ENCODE results near the gene R3HDML. TPM values are rescaled to one million over a fixed set of nuclear protein-coding genes. Genes with fewer than 3 reads are reported as not detected.

Gene R3HDML
- total RNA-seq, 1 donor from 2014 or later, result not detected

- H3K9ac ChIP-seq (ENCODE audit: low read depth in 1 of 3, low read length in 3 of 3), result no peak overlapping the region
- H3K27me3 ChIP-seq (ENCODE audit: control insufficient read depth in 3 of 3, insufficient read depth in 3 of 3, low read length in 3 of 3), result peaks cover 5 to 7% (median 5%) of the 10 kb centered on the region in 3 donors
- no peak overlapping the region for H3K27ac ChIP-seq (ENCODE audit: low read depth, low read length)
- H3K4me3 ChIP-seq (ENCODE audit: low read length in 3 of 3), result no peak overlapping the region
- H3K36me3 ChIP-seq (ENCODE audit: control insufficient read depth in 3 of 3, insufficient read depth in 3 of 3, low read length in 3 of 3), result no peaks in the 10 kb centered on the region
- H3K4me1 ChIP-seq (ENCODE audit: control insufficient read depth in 3 of 3, insufficient read depth in 3 of 3, low read length in 3 of 3), result no peaks in the 10 kb centered on the region
- no peaks in the 10 kb centered on the region for H3K9me3 ChIP-seq (ENCODE audit: control insufficient read depth in 3 of 3, low read length in 3 of 3)
Observed at GRCh38 chr20:44360221-44360620, 23.4 kb downstream of the R3HDML start.

- H3K9me3 ChIP-seq (ENCODE audit: control insufficient read depth in 3 of 3, low read length in 3 of 3), result no peaks in the 10 kb centered on the region
- peaks cover 5 to 7% (median 5%) of the 10 kb centered on the region in 3 donors for H3K27me3 ChIP-seq (ENCODE audit: control insufficient read depth in 3 of 3, insufficient read depth in 3 of 3, low read length in 3 of 3)
- H3K27ac ChIP-seq (ENCODE audit: low read depth, low read length), result no peak overlapping the region
- no peak overlapping the region for H3K4me3 ChIP-seq (ENCODE audit: low read length in 3 of 3)
- H3K9ac ChIP-seq (ENCODE audit: low read depth in 1 of 3, low read length in 3 of 3), result no peak overlapping the region
- no peaks in the 10 kb centered on the region for H3K4me1 ChIP-seq (ENCODE audit: control insufficient read depth in 3 of 3, insufficient read depth in 3 of 3, low read length in 3 of 3)
- H3K36me3 ChIP-seq (ENCODE audit: control insufficient read depth in 3 of 3, insufficient read depth in 3 of 3, low read length in 3 of 3), result no peaks in the 10 kb centered on the region
Observed at GRCh38 chr20:44361021-44361420, 24.2 kb downstream of the R3HDML start.

GRCh38 chr20:44362466-44362940 is 25.7 kb downstream of the R3HDML start:
- Histone ChIP-seq H3K4me1 (ENCODE audit: control insufficient read depth in 3 of 3, insufficient read depth in 3 of 3, low read length in 3 of 3) (no peaks in the 10 kb centered on the region), H3K36me3 (ENCODE audit: control insufficient read depth in 3 of 3, insufficient read depth in 3 of 3, low read length in 3 of 3) (no peaks in the 10 kb centered on the region), H3K4me3 (ENCODE audit: low read length in 3 of 3) (no peak overlapping the region), H3K9me3 (ENCODE audit: control insufficient read depth in 3 of 3, low read length in 3 of 3) (no peaks in the 10 kb centered on the region), H3K9ac (ENCODE audit: low read depth in 1 of 3, low read length in 3 of 3) (no peak overlapping the region), H3K27me3 (ENCODE audit: control insufficient read depth in 3 of 3, insufficient read depth in 3 of 3, low read length in 3 of 3) (peaks cover 0 to 7% (median 3%) of the 10 kb centered on the region in 3 donors), H3K27ac (ENCODE audit: low read depth, low read length) (no peak overlapping the region)

DNA sequence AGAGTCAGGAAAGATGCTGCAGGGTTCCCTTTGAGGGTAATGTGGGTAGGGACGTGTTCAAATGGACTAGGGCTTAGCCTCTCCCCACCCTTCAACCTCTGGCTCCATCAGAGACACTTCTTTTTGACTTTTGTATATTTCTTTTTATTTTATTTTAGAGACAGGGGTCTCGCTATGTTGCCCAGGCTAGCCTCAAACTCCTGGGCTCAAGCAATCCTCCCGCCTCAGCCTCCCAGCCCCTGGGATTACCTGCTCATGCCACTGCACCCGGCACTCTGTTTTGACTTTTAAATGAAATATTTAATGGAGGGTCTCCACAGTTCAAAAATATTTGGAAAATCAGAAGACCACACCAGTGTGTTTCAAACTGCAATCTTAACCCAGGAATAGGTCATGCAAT is 27.2 kb downstream of the R3HDML start:
- no peak overlapping the region for H3K4me3 ChIP-seq (ENCODE audit: low read length in 3 of 3)
- H3K27me3 ChIP-seq (ENCODE audit: control insufficient read depth in 3 of 3, insufficient read depth in 3 of 3, low read length in 3 of 3), result peaks cover 0 to 3% (median 1%) of the 10 kb centered on the region in 3 donors
- no peak overlapping the region for H3K9ac ChIP-seq (ENCODE audit: low read depth in 1 of 3, low read length in 3 of 3)
- H3K9me3 ChIP-seq (ENCODE audit: control insufficient read depth in 3 of 3, low read length in 3 of 3), result no peaks in the 10 kb centered on the region
- no peaks in the 10 kb centered on the region for H3K36me3 ChIP-seq (ENCODE audit: control insufficient read depth in 3 of 3, insufficient read depth in 3 of 3, low read length in 3 of 3)
- no peaks in the 10 kb centered on the region for H3K4me1 ChIP-seq (ENCODE audit: control insufficient read depth in 3 of 3, insufficient read depth in 3 of 3, low read length in 3 of 3)
- H3K27ac ChIP-seq (ENCODE audit: low read depth, low read length), result no peak overlapping the region

DNA sequence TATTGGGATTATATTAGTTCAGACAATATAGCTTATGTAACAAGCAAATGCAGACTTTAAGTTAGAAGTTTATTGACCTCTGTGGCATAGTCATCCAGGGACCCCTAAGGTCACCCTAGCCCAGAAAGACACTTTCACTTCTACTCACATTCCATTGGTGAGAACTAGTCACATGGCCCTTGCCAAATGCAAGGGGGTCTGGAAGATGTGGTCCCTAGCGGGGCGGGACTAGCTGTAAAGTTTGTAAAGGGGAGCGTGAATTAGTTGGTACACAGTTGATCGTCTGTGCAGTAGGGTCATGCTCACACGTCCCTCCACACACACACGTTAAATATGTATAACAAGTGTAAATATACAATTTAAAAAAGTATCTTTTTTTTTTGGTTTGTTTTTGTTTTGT is 27.9 kb downstream of the R3HDML start:
- H3K36me3 ChIP-seq (ENCODE audit: control insufficient read depth in 3 of 3, insufficient read depth in 3 of 3, low read length in 3 of 3), result no peaks in the 10 kb centered on the region
- no peaks in the 10 kb centered on the region for H3K9me3 ChIP-seq (ENCODE audit: control insufficient read depth in 3 of 3, low read length in 3 of 3)
- no peak overlapping the region for H3K4me3 ChIP-seq (ENCODE audit: low read length in 3 of 3)
- peaks cover 0 to 3% (median 0%) of the 10 kb centered on the region in 3 donors for H3K27me3 ChIP-seq (ENCODE audit: control insufficient read depth in 3 of 3, insufficient read depth in 3 of 3, low read length in 3 of 3)
- H3K27ac ChIP-seq (ENCODE audit: low read depth, low read length), result no peak overlapping the region
- H3K4me1 ChIP-seq (ENCODE audit: control insufficient read depth in 3 of 3, insufficient read depth in 3 of 3, low read length in 3 of 3), result no peaks in the 10 kb centered on the region
- no peak overlapping the region for H3K9ac ChIP-seq (ENCODE audit: low read depth in 1 of 3, low read length in 3 of 3)

GRCh38 chr20:44367746-44368145 is 30.9 kb downstream of the R3HDML start:
- Histone ChIP-seq H3K9me3 (ENCODE audit: control insufficient read depth in 3 of 3, low read length in 3 of 3) (no peaks in the 10 kb centered on the region), H3K27ac (ENCODE audit: low read depth, low read length) (no peak overlapping the region), H3K4me1 (ENCODE audit: control insufficient read depth in 3 of 3, insufficient read depth in 3 of 3, low read length in 3 of 3) (no peaks in the 10 kb centered on the region), H3K9ac (ENCODE audit: low read depth in 1 of 3, low read length in 3 of 3) (no peak overlapping the region), H3K4me3 (ENCODE audit: low read length in 3 of 3) (no peak overlapping the region), H3K27me3 (ENCODE audit: control insufficient read depth in 3 of 3, insufficient read depth in 3 of 3, low read length in 3 of 3) (peaks cover 0 to 6% (median 0%) of the 10 kb centered on the region in 3 donors), H3K36me3 (ENCODE audit: control insufficient read depth in 3 of 3, insufficient read depth in 3 of 3, low read length in 3 of 3) (no peaks in the 10 kb centered on the region)

DNA sequence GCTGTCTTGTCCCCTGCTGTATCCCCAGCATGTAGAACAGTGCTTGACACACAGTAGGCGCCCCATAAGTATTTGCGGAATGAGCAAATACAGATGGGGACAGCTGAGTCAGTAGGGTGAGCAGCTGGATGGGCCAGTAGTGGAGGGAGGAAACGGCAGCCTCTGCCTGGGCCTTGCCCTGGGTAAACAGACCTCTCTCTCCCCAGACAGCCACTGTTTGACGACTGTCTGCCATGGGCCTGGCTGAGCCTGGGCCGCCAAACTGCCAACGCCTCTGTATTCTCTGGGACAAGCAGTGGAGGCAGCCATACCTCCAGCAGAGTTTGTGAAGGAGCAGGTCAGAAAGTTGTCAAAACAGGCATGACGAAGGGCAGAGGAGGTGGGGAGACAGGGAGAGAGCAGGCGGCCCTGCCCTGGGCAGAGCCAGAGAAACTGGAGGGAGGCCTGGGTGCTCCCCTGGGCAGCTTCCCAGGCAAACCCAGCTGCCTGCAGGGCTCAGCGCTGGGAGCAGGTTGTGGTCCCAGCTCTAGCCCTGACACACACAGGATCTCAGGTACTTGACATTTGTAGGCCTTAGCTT is 33.9 kb downstream of the R3HDML start:
- Histone ChIP-seq H3K4me1 (ENCODE audit: control insufficient read depth in 3 of 3, insufficient read depth in 3 of 3, low read length in 3 of 3) (no peaks in the 10 kb centered on the region), H3K9ac (ENCODE audit: low read depth in 1 of 3, low read length in 3 of 3) (no peak overlapping the region), H3K9me3 (ENCODE audit: control insufficient read depth in 3 of 3, low read length in 3 of 3) (no peaks in the 10 kb centered on the region), H3K27ac (ENCODE audit: low read depth, low read length) (no peak overlapping the region), H3K4me3 (ENCODE audit: low read length in 3 of 3) (no peak overlapping the region), H3K36me3 (ENCODE audit: control insufficient read depth in 3 of 3, insufficient read depth in 3 of 3, low read length in 3 of 3) (no peaks in the 10 kb centered on the region), H3K27me3 (ENCODE audit: control insufficient read depth in 3 of 3, insufficient read depth in 3 of 3, low read length in 3 of 3) (peaks cover 0 to 5% (median 0%) of the 10 kb centered on the region in 3 donors)

DNA sequence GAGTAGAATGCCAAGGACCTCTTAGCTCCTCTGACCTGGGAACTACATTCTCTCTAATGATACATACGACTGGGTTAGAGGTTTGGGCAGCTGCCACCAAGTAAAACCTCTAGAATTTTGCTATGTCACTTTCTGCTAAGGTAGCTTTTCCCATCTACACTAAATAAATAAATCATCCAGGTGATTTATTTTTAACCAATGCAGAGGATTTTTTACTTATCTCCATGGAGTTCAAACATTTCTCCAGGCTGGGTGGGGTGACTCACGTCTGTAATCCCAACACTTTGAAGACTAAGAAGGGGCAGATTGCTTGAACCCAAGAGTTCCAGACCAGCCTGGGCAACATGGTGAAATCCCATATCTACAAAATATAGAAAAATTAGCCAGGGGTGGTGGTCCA is 45.8 kb downstream of the R3HDML start:
- no peaks in the 10 kb centered on the region for H3K36me3 ChIP-seq (ENCODE audit: control insufficient read depth in 3 of 3, insufficient read depth in 3 of 3, low read length in 3 of 3)
- H3K9ac ChIP-seq (ENCODE audit: low read depth in 1 of 3, low read length in 3 of 3), result no peak overlapping the region
- H3K4me3 ChIP-seq (ENCODE audit: low read length in 3 of 3), result no peak overlapping the region
- H3K27me3 ChIP-seq (ENCODE audit: control insufficient read depth in 3 of 3, insufficient read depth in 3 of 3, low read length in 3 of 3), result peaks cover 0 to 4% (median 0%) of the 10 kb centered on the region in 3 donors
- no peaks in the 10 kb centered on the region for H3K9me3 ChIP-seq (ENCODE audit: control insufficient read depth in 3 of 3, low read length in 3 of 3)
- no peaks in the 10 kb centered on the region for H3K4me1 ChIP-seq (ENCODE audit: control insufficient read depth in 3 of 3, insufficient read depth in 3 of 3, low read length in 3 of 3)
- H3K27ac ChIP-seq (ENCODE audit: low read depth, low read length), result no peak overlapping the region

DNA sequence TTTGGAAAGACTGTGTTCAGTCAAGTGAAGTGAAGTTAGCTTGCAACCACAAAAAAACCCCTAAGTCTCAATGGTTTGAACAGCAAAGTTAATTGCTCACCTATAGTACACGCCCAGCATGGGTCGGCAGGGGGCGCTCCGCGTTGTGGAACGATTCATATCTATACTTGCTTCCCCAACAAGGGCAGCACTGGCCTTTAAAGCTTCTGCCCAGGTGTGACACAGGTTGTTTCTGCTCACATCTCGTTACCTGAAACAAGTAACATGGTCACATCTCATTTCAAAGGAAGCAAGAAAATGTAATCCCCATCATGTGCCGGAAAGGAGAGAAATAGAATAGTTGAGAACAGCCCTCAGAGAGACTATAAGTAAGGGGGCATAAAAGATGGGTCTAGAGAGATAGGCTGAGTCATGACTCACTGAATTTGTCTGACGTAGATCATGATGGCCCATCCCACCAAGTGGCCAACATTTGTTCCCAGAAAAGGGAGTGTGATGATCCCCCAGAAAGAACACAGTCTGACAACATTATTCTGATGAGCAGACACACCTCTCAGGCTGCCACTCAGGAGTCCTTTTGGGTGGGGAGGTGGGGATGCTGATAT is 47.7 kb downstream of the R3HDML start:
- peaks cover 0 to 5% (median 3%) of the 10 kb centered on the region in 3 donors for H3K4me1 ChIP-seq (ENCODE audit: control insufficient read depth in 3 of 3, insufficient read depth in 3 of 3, low read length in 3 of 3)
- no peak overlapping the region for H3K9ac ChIP-seq (ENCODE audit: low read depth in 1 of 3, low read length in 3 of 3)
- H3K27ac ChIP-seq (ENCODE audit: low read depth, low read length), result no peak overlapping the region
- no peak overlapping the region for H3K4me3 ChIP-seq (ENCODE audit: low read length in 3 of 3)
- no peaks in the 10 kb centered on the region for H3K36me3 ChIP-seq (ENCODE audit: control insufficient read depth in 3 of 3, insufficient read depth in 3 of 3, low read length in 3 of 3)
- H3K9me3 ChIP-seq (ENCODE audit: control insufficient read depth in 3 of 3, low read length in 3 of 3), result no peaks in the 10 kb centered on the region
- H3K27me3 ChIP-seq (ENCODE audit: control insufficient read depth in 3 of 3, insufficient read depth in 3 of 3, low read length in 3 of 3), result peaks cover 12 to 18% (median 14%) of the 10 kb centered on the region in 3 donors

GRCh38 chr20:44388466-44389023 is 51.7 kb downstream of the R3HDML start:
- no peak overlapping the region for H3K27ac ChIP-seq (ENCODE audit: low read depth, low read length)
- H3K9me3 ChIP-seq (ENCODE audit: control insufficient read depth in 3 of 3, low read length in 3 of 3), result no peaks in the 10 kb centered on the region
- peaks cover 0 to 5% (median 3%) of the 10 kb centered on the region in 3 donors for H3K4me1 ChIP-seq (ENCODE audit: control insufficient read depth in 3 of 3, insufficient read depth in 3 of 3, low read length in 3 of 3)
- H3K27me3 ChIP-seq (ENCODE audit: control insufficient read depth in 3 of 3, insufficient read depth in 3 of 3, low read length in 3 of 3), result peaks cover 7 to 27% (median 22%) of the 10 kb centered on the region in 3 donors
- H3K4me3 ChIP-seq (ENCODE audit: low read length in 3 of 3), result no peak overlapping the region
- H3K36me3 ChIP-seq (ENCODE audit: control insufficient read depth in 3 of 3, insufficient read depth in 3 of 3, low read length in 3 of 3), result no peaks in the 10 kb centered on the region
- H3K9ac ChIP-seq (ENCODE audit: low read depth in 1 of 3, low read length in 3 of 3), result no peak overlapping the region

All from skeletal muscle tissue (tissue), 4 donors.